ENCODE results near the gene MED12L. TPM values are rescaled to one million over a fixed set of nuclear protein-coding genes. Genes with fewer than 3 reads are reported as not detected.

The MED12L gene
- total and polyA plus RNA-seq, 3 experiments from 2014 or later, result 0.02 to 1.8 (median 1.7) TPM

GRCh38 chr3:151297429-151297828 is 212.0 kb downstream of the MED12L start:
- Mint-ChIP-seq H3K9me3 (no peaks in the 10 kb centered on the region), H3K27ac (no peak overlapping the region), H3K4me1 (no peaks in the 10 kb centered on the region), H3K27me3 (peaks cover 7 to 47% of the 10 kb centered on the region in 2 donors), H3K36me3 (no peaks in the 10 kb centered on the region), H3K4me3 (no peak overlapping the region)
- no peak overlapping the region for H3K4me3 ChIP-seq (ENCODE audit: low read length)
- H3K27me3 ChIP-seq (ENCODE audit: insufficient read depth, low read length, poor library complexity, severe bottlenecking), result no peaks in the 10 kb centered on the region
- no peaks in the 10 kb centered on the region for H3K4me1 ChIP-seq (ENCODE audit: insufficient read depth, low read length)
- no peaks in the 10 kb centered on the region for H3K36me3 ChIP-seq (ENCODE audit: insufficient read depth, low read length)
- ChIA-PET CTCF (no interaction called here), POLR2A (no interaction called here)
- no peak overlapping the region for H3K27ac ChIP-seq (ENCODE audit: low read depth, low read length)
- no peaks in the 10 kb centered on the region for H3K9me3 ChIP-seq (ENCODE audit: low read length)
- DNase-seq, result no peak

GRCh38 chr3:151299006-151299405 is 213.5 kb downstream of the MED12L start:
- Histone ChIP-seq H3K27me3 (ENCODE audit: insufficient read depth, low read length, poor library complexity, severe bottlenecking) (no peaks in the 10 kb centered on the region), H3K4me3 (ENCODE audit: low read length) (no peak overlapping the region), H3K36me3 (ENCODE audit: insufficient read depth, low read length) (no peaks in the 10 kb centered on the region), H3K27ac (ENCODE audit: low read depth, low read length) (no peak overlapping the region), H3K9me3 (ENCODE audit: low read length) (no peaks in the 10 kb centered on the region), H3K4me1 (ENCODE audit: insufficient read depth, low read length) (no peaks in the 10 kb centered on the region)
- Mint-ChIP-seq H3K9me3 (no peaks in the 10 kb centered on the region), H3K4me1 (no peaks in the 10 kb centered on the region), H3K27me3 (peaks cover 8 to 56% of the 10 kb centered on the region in 2 donors), H3K4me3 (no peak overlapping the region), H3K36me3 (no peaks in the 10 kb centered on the region), H3K27ac (no peak overlapping the region)
- DNase-seq, result no peak
- ChIA-PET CTCF (interaction anchor here (0.7 to 1.1 kb wide), 3 partner anchors 12 to 128 kb away, joined by 3 to 5 read pairs (median 3); no protein-coding TSS in a partner anchor), POLR2A (no interaction called here)

DNA sequence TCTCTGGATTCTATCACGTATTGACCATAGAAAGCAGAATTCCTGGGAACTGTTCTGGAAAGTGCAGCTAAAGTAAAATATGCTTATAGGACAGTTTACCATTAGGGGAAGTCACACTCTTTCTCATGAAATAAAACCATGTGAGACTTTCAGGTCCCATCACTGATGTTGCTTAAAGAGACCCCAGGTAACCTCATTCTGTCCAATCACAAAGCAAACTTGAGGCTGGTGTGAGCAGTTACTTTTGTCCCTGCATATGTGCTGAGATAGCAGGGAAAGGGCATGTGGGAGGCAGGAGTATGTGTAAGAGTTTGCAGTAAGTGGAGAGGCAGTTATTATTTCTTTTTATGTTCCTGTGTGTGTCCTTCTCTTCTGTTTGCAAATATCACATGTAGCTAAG is 215.1 kb downstream of the MED12L start:
- CTCF ChIA-PET, result no interaction called here
- H3K27ac Mint-ChIP-seq, result no peak overlapping the region

GRCh38 chr3:151301787-151302186 is 216.3 kb downstream of the MED12L start:
- Mint-ChIP-seq H3K4me1 (peaks cover 12 to 15% (median 14%) of the 10 kb centered on the region in 3 donors), H3K27me3 (peaks cover 4 to 36% of the 10 kb centered on the region in 2 donors), H3K9me3 (no peaks in the 10 kb centered on the region), H3K36me3 (no peaks in the 10 kb centered on the region), H3K4me3 (no peak overlapping the region), H3K27ac (no peak overlapping the region)
- no peaks in the 10 kb centered on the region for H3K4me1 ChIP-seq (ENCODE audit: insufficient read depth, low read length)
- ChIA-PET POLR2A (no interaction called here), CTCF (no interaction called here)
- no peaks in the 10 kb centered on the region for H3K36me3 ChIP-seq (ENCODE audit: insufficient read depth, low read length)
- H3K9me3 ChIP-seq (ENCODE audit: low read length), result no peaks in the 10 kb centered on the region
- no peak overlapping the region for H3K4me3 ChIP-seq (ENCODE audit: low read length)
- DNase-seq, result no peak
- no peak overlapping the region for H3K27ac ChIP-seq (ENCODE audit: low read depth, low read length)
- no peaks in the 10 kb centered on the region for H3K27me3 ChIP-seq (ENCODE audit: insufficient read depth, low read length, poor library complexity, severe bottlenecking)

More for the DNA sequence above, 215.1 kb downstream of the MED12L start:
- Mint-ChIP-seq H3K27me3 (peaks cover 4 to 42% of the 10 kb centered on the region in 2 donors), H3K9me3 (no peaks in the 10 kb centered on the region), H3K36me3 (no peaks in the 10 kb centered on the region), H3K4me3 (no peak overlapping the region), H3K4me1 (peaks cover 8% of the 10 kb centered on the region in 3 donors)
- Histone ChIP-seq H3K27ac (ENCODE audit: low read depth, low read length) (no peak overlapping the region), H3K9me3 (ENCODE audit: low read length) (no peaks in the 10 kb centered on the region), H3K4me3 (ENCODE audit: low read length) (no peak overlapping the region), H3K36me3 (ENCODE audit: insufficient read depth, low read length) (no peaks in the 10 kb centered on the region), H3K27me3 (ENCODE audit: insufficient read depth, low read length, poor library complexity, severe bottlenecking) (no peaks in the 10 kb centered on the region), H3K4me1 (ENCODE audit: insufficient read depth, low read length) (no peaks in the 10 kb centered on the region)
- POLR2A ChIA-PET, result no interaction called here
- DNase-seq, result no peak

- Histone ChIP-seq H3K4me3 (ENCODE audit: low read length) (no peak overlapping the region), H3K27ac (ENCODE audit: low read depth, low read length) (no peak overlapping the region), H3K9me3 (ENCODE audit: low read length) (no peaks in the 10 kb centered on the region), H3K4me1 (ENCODE audit: insufficient read depth, low read length) (no peaks in the 10 kb centered on the region), H3K27me3 (ENCODE audit: insufficient read depth, low read length, poor library complexity, severe bottlenecking) (no peaks in the 10 kb centered on the region), H3K36me3 (ENCODE audit: insufficient read depth, low read length) (no peaks in the 10 kb centered on the region)
- Mint-ChIP-seq H3K27ac (peak overlapping the region in 1 of 8 donors; percentile 13), H3K9me3 (no peaks in the 10 kb centered on the region), H3K36me3 (no peaks in the 10 kb centered on the region), H3K4me3 (peak overlapping the region in 1 of 7 donors; percentile 15), H3K27me3 (peaks cover 4 to 25% of the 10 kb centered on the region in 2 donors), H3K4me1 (peaks cover 12 to 15% (median 14%) of the 10 kb centered on the region in 3 donors)
- POLR2A ChIA-PET, result no interaction called here
- DNase-seq, result no peak
- CTCF ChIA-PET, result no interaction called here
Observed at GRCh38 chr3:151303751-151304150, 218.3 kb downstream of the MED12L start.

- H3K9me3 Mint-ChIP-seq, result no peaks in the 10 kb centered on the region
- H3K27ac ChIP-seq (ENCODE audit: low read depth, low read length), result no peak overlapping the region
- no peaks in the 10 kb centered on the region for H3K36me3 Mint-ChIP-seq
- peaks cover 12 to 15% (median 14%) of the 10 kb centered on the region in 3 donors for H3K4me1 Mint-ChIP-seq
- POLR2A ChIA-PET, result interaction anchor here (0.7 kb wide), 1 partner anchor 863 kb away, joined by 3 read pairs; no protein-coding TSS in a partner anchor
- H3K9me3 ChIP-seq (ENCODE audit: low read length), result no peaks in the 10 kb centered on the region
- peaks cover 3 to 18% of the 10 kb centered on the region in 2 donors for H3K27me3 Mint-ChIP-seq
- H3K36me3 ChIP-seq (ENCODE audit: insufficient read depth, low read length), result no peaks in the 10 kb centered on the region
- no peak for DNase-seq
- peak overlapping the region in 4 of 7 donors; percentile 10 to 61 (median 32) for H3K4me3 Mint-ChIP-seq
- H3K27ac Mint-ChIP-seq, result peak overlapping the region in 1 of 8 donors; percentile 23
- CTCF ChIA-PET, result interaction anchor here (1.0 to 1.4 kb wide), 2 partner anchors 16 to 148 kb away, joined by 3 read pairs; no protein-coding TSS in a partner anchor
- H3K27me3 ChIP-seq (ENCODE audit: insufficient read depth, low read length, poor library complexity, severe bottlenecking), result no peaks in the 10 kb centered on the region
- H3K4me3 ChIP-seq (ENCODE audit: low read length), result no peak overlapping the region
- H3K4me1 ChIP-seq (ENCODE audit: insufficient read depth, low read length), result no peaks in the 10 kb centered on the region
Observed at GRCh38 chr3:151305060-151305774, 219.8 kb downstream of the MED12L start.

GRCh38 chr3:151305775-151306151 is 220.3 kb downstream of the MED12L start:
- DNase-seq, result no peak
- Mint-ChIP-seq H3K36me3 (no peaks in the 10 kb centered on the region), H3K27ac (peak overlapping the region in 1 of 8 donors; percentile 23), H3K9me3 (no peaks in the 10 kb centered on the region), H3K4me3 (peak overlapping the region in 2 of 7 donors; percentile 23 to 61), H3K27me3 (peaks cover 3 to 16% of the 10 kb centered on the region in 2 donors), H3K4me1 (peaks cover 12 to 15% (median 14%) of the 10 kb centered on the region in 3 donors)
- Histone ChIP-seq H3K27ac (ENCODE audit: low read depth, low read length) (no peak overlapping the region), H3K4me3 (ENCODE audit: low read length) (no peak overlapping the region), H3K9me3 (ENCODE audit: low read length) (no peaks in the 10 kb centered on the region), H3K27me3 (ENCODE audit: insufficient read depth, low read length, poor library complexity, severe bottlenecking) (no peaks in the 10 kb centered on the region), H3K4me1 (ENCODE audit: insufficient read depth, low read length) (no peaks in the 10 kb centered on the region), H3K36me3 (ENCODE audit: insufficient read depth, low read length) (no peaks in the 10 kb centered on the region)
- POLR2A ChIA-PET, result interaction anchor here (0.7 kb wide), 1 partner anchor 864 kb away, joined by 3 read pairs; no protein-coding TSS in a partner anchor
- CTCF ChIA-PET, result interaction anchor here (1.0 kb wide), 1 partner anchor 149 kb away, joined by 3 read pairs; no protein-coding TSS in a partner anchor

DNA sequence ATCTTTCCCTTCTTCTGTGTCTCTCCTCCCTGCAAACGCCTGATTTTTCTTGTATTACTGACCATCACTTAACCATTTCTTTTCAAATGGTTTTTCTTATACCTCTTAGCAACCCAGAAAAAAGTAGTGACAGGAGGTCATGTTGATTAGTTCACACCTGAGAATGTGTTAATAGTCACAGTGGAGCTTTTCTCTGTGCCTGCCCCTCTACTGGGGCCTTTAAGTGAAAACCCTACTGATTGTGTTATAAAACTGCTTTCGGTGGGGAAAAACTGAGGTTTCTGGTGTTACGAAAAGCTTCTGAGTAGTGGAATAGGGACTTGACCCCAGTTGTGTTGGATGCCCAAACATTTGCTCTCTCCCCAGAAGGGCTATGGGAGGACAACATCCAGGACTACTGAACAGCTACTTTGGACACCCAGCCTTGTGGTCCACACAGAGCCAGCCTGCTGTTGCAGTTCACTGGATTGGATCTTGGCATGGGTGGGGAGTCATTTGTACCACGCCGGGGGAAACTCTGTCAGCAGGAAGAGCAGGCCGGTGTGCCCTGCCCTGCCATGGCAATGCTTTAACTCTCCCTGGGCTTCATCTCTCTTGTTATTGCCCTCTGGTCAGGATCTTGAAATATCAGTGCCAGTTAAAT is 220.8 kb downstream of the MED12L start:
- no peak overlapping the region for H3K4me3 Mint-ChIP-seq
- no peaks in the 10 kb centered on the region for H3K36me3 Mint-ChIP-seq
- Histone ChIP-seq H3K36me3 (ENCODE audit: insufficient read depth, low read length) (no peaks in the 10 kb centered on the region), H3K9me3 (ENCODE audit: low read length) (no peaks in the 10 kb centered on the region), H3K4me1 (ENCODE audit: insufficient read depth, low read length) (no peaks in the 10 kb centered on the region), H3K4me3 (ENCODE audit: low read length) (no peak overlapping the region), H3K27me3 (ENCODE audit: insufficient read depth, low read length, poor library complexity, severe bottlenecking) (no peaks in the 10 kb centered on the region), H3K27ac (ENCODE audit: low read depth, low read length) (no peak overlapping the region)
- CTCF ChIA-PET, result interaction anchor here (1.2 kb wide), 1 partner anchor 22 kb away, joined by 3 read pairs; no protein-coding TSS in a partner anchor
- H3K27ac Mint-ChIP-seq, result no peak overlapping the region
- no peak for DNase-seq
- POLR2A ChIA-PET, result no interaction called here
- H3K27me3 Mint-ChIP-seq, result peaks cover 3 to 14% of the 10 kb centered on the region in 2 donors
- H3K4me1 Mint-ChIP-seq, result peaks cover 12 to 15% (median 14%) of the 10 kb centered on the region in 3 donors
- no peaks in the 10 kb centered on the region for H3K9me3 Mint-ChIP-seq
